Measurements from ENCODE around the gene PALS1.

PALS1 gene

GRCh38 chr14:67232621-67233020, 8.6 kb upstream of the PALS1 start:
- TF ChIP-seq, protein P1, sequence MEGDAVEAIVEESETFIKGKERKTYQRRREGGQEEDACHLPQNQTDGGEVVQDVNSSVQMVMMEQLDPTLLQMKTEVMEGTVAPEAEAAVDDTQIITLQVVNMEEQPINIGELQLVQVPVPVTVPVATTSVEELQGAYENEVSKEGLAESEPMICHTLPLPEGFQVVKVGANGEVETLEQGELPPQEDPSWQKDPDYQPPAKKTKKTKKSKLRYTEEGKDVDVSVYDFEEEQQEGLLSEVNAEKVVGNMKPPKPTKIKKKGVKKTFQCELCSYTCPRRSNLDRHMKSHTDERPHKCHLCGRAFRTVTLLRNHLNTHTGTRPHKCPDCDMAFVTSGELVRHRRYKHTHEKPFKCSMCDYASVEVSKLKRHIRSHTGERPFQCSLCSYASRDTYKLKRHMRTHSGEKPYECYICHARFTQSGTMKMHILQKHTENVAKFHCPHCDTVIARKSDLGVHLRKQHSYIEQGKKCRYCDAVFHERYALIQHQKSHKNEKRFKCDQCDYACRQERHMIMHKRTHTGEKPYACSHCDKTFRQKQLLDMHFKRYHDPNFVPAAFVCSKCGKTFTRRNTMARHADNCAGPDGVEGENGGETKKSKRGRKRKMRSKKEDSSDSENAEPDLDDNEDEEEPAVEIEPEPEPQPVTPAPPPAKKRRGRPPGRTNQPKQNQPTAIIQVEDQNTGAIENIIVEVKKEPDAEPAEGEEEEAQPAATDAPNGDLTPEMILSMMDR (conservative IDR thresholded peaks at IDR 0.05; ENCODE audit: low read depth, low read length), result no peak
- H2AFZ ChIP-seq (ENCODE audit: low read depth), result no peak overlapping the region
- H3K9ac ChIP-seq, result no peak overlapping the region
- no peaks in the 10 kb centered on the region for H3K27me3 ChIP-seq (ENCODE audit: insufficient read depth, low read depth)
- H3K4me3 ChIP-seq (IDR thresholded peaks at IDR 0.05; ENCODE audit: insufficient read depth, low read depth, low read length), result no peak overlapping the region
- H3K36me3 ChIP-seq (ENCODE audit: insufficient read depth), result no peaks in the 10 kb centered on the region
- no peak overlapping the region for H3K4me2 ChIP-seq
- H3K4me1 ChIP-seq (ENCODE audit: low read depth, poor library complexity, severe bottlenecking), result no peaks in the 10 kb centered on the region
- H3K79me2 ChIP-seq (ENCODE audit: insufficient read depth, low read depth), result no peaks in the 10 kb centered on the region
- H4K20me1 ChIP-seq (ENCODE audit: insufficient read depth), result no peaks in the 10 kb centered on the region
- no peak overlapping the region for H3K27ac ChIP-seq

GRCh38 chr14:67237591-67237990, 3.6 kb upstream of the PALS1 start:
- no peaks in the 10 kb centered on the region for H4K20me1 ChIP-seq (ENCODE audit: insufficient read depth)
- TF ChIP-seq, protein P1 (conservative IDR thresholded peaks at IDR 0.05; ENCODE audit: low read depth, low read length), result no peak
- no peaks in the 10 kb centered on the region for H3K27me3 ChIP-seq (ENCODE audit: insufficient read depth, low read depth)
- no peaks in the 10 kb centered on the region for H3K4me1 ChIP-seq (ENCODE audit: low read depth, poor library complexity, severe bottlenecking)
- no peak overlapping the region for H3K9ac ChIP-seq
- H3K36me3 ChIP-seq (ENCODE audit: insufficient read depth), result no peaks in the 10 kb centered on the region
- H3K27ac ChIP-seq, result no peak overlapping the region
- H3K4me3 ChIP-seq (IDR thresholded peaks at IDR 0.05; ENCODE audit: insufficient read depth, low read depth, low read length), result no peak overlapping the region
- peaks cover 8% of the 10 kb centered on the region for H3K79me2 ChIP-seq (ENCODE audit: insufficient read depth, low read depth)
- no peak overlapping the region for H3K4me2 ChIP-seq
- H2AFZ ChIP-seq (ENCODE audit: low read depth), result no peak overlapping the region

GRCh38 chr14:67239582-67239981, 1.7 kb upstream of the PALS1 start:
- no peak overlapping the region for H3K27ac ChIP-seq
- H3K9ac ChIP-seq, result no peak overlapping the region
- no peak overlapping the region for H3K4me3 ChIP-seq (IDR thresholded peaks at IDR 0.05; ENCODE audit: insufficient read depth, low read depth, low read length)
- no peaks in the 10 kb centered on the region for H3K36me3 ChIP-seq (ENCODE audit: insufficient read depth)
- H4K20me1 ChIP-seq (ENCODE audit: insufficient read depth), result no peaks in the 10 kb centered on the region
- H2AFZ ChIP-seq (ENCODE audit: low read depth), result no peak overlapping the region
- no peaks in the 10 kb centered on the region for H3K27me3 ChIP-seq (ENCODE audit: insufficient read depth, low read depth)
- H3K79me2 ChIP-seq (ENCODE audit: insufficient read depth, low read depth), result peaks cover 27% of the 10 kb centered on the region
- TF ChIP-seq, protein P1 (conservative IDR thresholded peaks at IDR 0.05; ENCODE audit: low read depth, low read length), result no peak
- H3K4me1 ChIP-seq (ENCODE audit: low read depth, poor library complexity, severe bottlenecking), result peaks cover 5% of the 10 kb centered on the region
- no peak overlapping the region for H3K4me2 ChIP-seq

- TF ChIP-seq, protein P1 (conservative IDR thresholded peaks at IDR 0.05; ENCODE audit: low read depth, low read length), result no peak
- Histone ChIP-seq H4K20me1 (ENCODE audit: insufficient read depth) (no peaks in the 10 kb centered on the region), H3K36me3 (ENCODE audit: insufficient read depth) (no peaks in the 10 kb centered on the region), H3K4me2 (peak overlapping the region; percentile 88), H3K4me3 (IDR thresholded peaks at IDR 0.05; ENCODE audit: insufficient read depth, low read depth, low read length) (no peak overlapping the region), H3K4me1 (ENCODE audit: low read depth, poor library complexity, severe bottlenecking) (peaks cover 5% of the 10 kb centered on the region), H3K79me2 (ENCODE audit: insufficient read depth, low read depth) (peaks cover 35% of the 10 kb centered on the region), H3K9ac (peak overlapping the region; percentile 69; the same call in 1 of the 2 replicates), H3K27ac (peak overlapping the region; percentile 47; the same call in 1 of the 2 replicates), H2AFZ (ENCODE audit: low read depth) (peak overlapping the region; percentile 97), H3K27me3 (ENCODE audit: insufficient read depth, low read depth) (no peaks in the 10 kb centered on the region)
Measured at GRCh38 chr14:67240168-67240932, 885 bp upstream of the PALS1 start.
